Inflammatory macrophage treated with lipopolysaccharide for 4 hours (primary cell): ENCODE data around the gene SELENBP1.
"Not testable (repeated sequence)": the region's sequence is repeated elsewhere in the genome, so short reads cannot be mapped to it uniquely, and the experiment has no call there.

Experiments
- DNase-seq: peaks from one replicate; pipeline ENCODE4 v3.0.0-alpha.2; 2020

The SELENBP1 gene

GRCh38 chr1:151372058-151372934 lies at the start of gene SELENBP1:
TSS of gene SELENBP1 (minus strand) at chr1:151372705. CDS start at chr1:151372641, 64 bp downstream.
- DNase-seq = no peak

- DNase-seq = no peak
These were observed 47.3 kb upstream of the SELENBP1 start for GRCh38 chr1:151419819-151420218.

- peak; percentile 54 for DNase-seq
These were observed 45.6 kb upstream of the SELENBP1 start for GRCh38 chr1:151418081-151418480.

GRCh38 chr1:151416231-151416630 lies 43.7 kb upstream of the SELENBP1 start:
- no peak for DNase-seq

GRCh38 chr1:151411884-151412283 lies 39.4 kb upstream of the SELENBP1 start:
- no peak for DNase-seq

- no peak for DNase-seq
These were observed 36.4 kb upstream of the SELENBP1 start for GRCh38 chr1:151408891-151409290.

- no peak for DNase-seq
These were observed 34.8 kb upstream of the SELENBP1 start for GRCh38 chr1:151407304-151407703.

GRCh38 chr1:151406176-151406575 lies 33.7 kb upstream of the SELENBP1 start:
- DNase-seq = no peak

GRCh38 chr1:151405187-151405951 lies 32.9 kb upstream of the SELENBP1 start:
- no peak for DNase-seq

GRCh38 chr1:151403612-151404011 lies 31.1 kb upstream of the SELENBP1 start:
- no peak for DNase-seq

GRCh38 chr1:151402764-151403163 lies 30.3 kb upstream of the SELENBP1 start:
- no peak for DNase-seq

GRCh38 chr1:151401860-151402259 lies 29.4 kb upstream of the SELENBP1 start:
- no peak for DNase-seq

- peak; percentile 15 for DNase-seq
These were observed 28.8 kb upstream of the SELENBP1 start for GRCh38 chr1:151401125-151401788.

GRCh38 chr1:151399324-151400171 lies 27.0 kb upstream of the SELENBP1 start, which contains the start of gene PSMB4:
TSS of gene PSMB4 (plus strand) at chr1:151399573. CDS start at chr1:151399588, 15 bp downstream.
- DNase-seq = peak; percentile 95

GRCh38 chr1:151396265-151396664 lies 23.8 kb upstream of the SELENBP1 start:
- not testable (repeated sequence) for DNase-seq

- no peak for DNase-seq
These were observed 21.1 kb upstream of the SELENBP1 start for GRCh38 chr1:151393583-151393982.

- no peak for DNase-seq
These were observed 18.6 kb upstream of the SELENBP1 start for GRCh38 chr1:151391079-151391563.

GRCh38 chr1:151390221-151391078 lies 17.9 kb upstream of the SELENBP1 start:
- DNase-seq = not testable (repeated sequence)

GRCh38 chr1:151386002-151386401 lies 13.5 kb upstream of the SELENBP1 start:
- no peak for DNase-seq

GRCh38 chr1:151384584-151384983 lies 12.1 kb upstream of the SELENBP1 start:
- DNase-seq = no peak
